Mucosa of descending colon (tissue), 3 donors: Measurements from ENCODE around the gene ADAM10. TPM values are rescaled to one million over a fixed set of nuclear protein-coding genes. Genes with fewer than 3 reads are reported as not detected.

Source experiments
- ATAC-seq: fragments of 200-7000 bp; cut with Tn5 transposase; one replicate; pipeline ENCODE4 v1.9.1; 2020; ENCODE audit warnings: mild to moderate bottlenecking, moderate library complexity
- DNase-seq, 3 donors: peaks; one replicate each; pipeline ENCODE4 v3.0.0-alpha.2; 2020
- H3K36me3 ChIP-seq: fragments of 200-600 bp; one replicate; pipeline ENCODE4 v1.8.0; 2021; ENCODE audit warnings: low read depth, mild to moderate bottlenecking
- H3K4me1 ChIP-seq: fragments of 200-600 bp; one replicate; pipeline ENCODE4 v1.8.0; 2021; ENCODE audit warnings: low read depth, mild to moderate bottlenecking
- H3K4me3 ChIP-seq: fragments of 200-600 bp; one replicate; pipeline ENCODE4 v1.8.0; 2021; ENCODE audit warnings: mild to moderate bottlenecking
- H3K9me3 ChIP-seq: fragments of 200-600 bp; one replicate; pipeline ENCODE4 v1.8.0; 2021; ENCODE audit warnings: mild to moderate bottlenecking
- CTCF ChIP-seq: fragments of 200-600 bp; IDR thresholded peaks from one replicate; pipeline ENCODE4 v1.8.0; 2022; ENCODE audit warnings: antibody characterized with exemption, mild to moderate bottlenecking
- intact Hi-C, 2 donors: fragments of 100-400 bp; cut with DNase I in 1 of 2; cut with micrococcal nuclease in 1 of 2; formaldehyde crosslinking; loops; one replicate each; pipeline versions ENCODE4 v1.11.0 to v1.11.1; 2022; cut with DNase I, micrococcal nuclease
- total RNA-seq, 3 donors: library from RNA; stranded (reverse); fragmentation: NEBNext Ultra II Directional in 2 of 3; extraction: Animal tissue kit (Norgen Biotek cat#: 25700) in 2 of 3; gene quantifications; one replicate each; pipeline versions ENCODE4 v1.2.1 to v1.2.4, GENCODE V29; 2021 to 2023
- donor health status: DM: no; HTN: no; CAD: no; lungs with moderate emphysema.
- donor health status: DM: no; HTN: no; CAD: no.
- donor health status: DM: no; HTN: yes; CAD: no.

The ADAM10 gene
- total RNA-seq, 3 donors from 2014 or later, result 109 to 178 (median 143) TPM

GRCh38 chr15:58690703-58691102, 58.8 kb downstream of the ADAM10 start:
- no peaks in the 10 kb centered on the region for H3K4me1 ChIP-seq
- no peaks in the 10 kb centered on the region for H3K36me3 ChIP-seq
- intact Hi-C loops, result no loop called here
- H3K9me3 ChIP-seq, result no peaks in the 10 kb centered on the region
- TF ChIP-seq CTCF, result no peak
- no peak overlapping the region for H3K4me3 ChIP-seq
- no peak for DNase-seq
- ATAC-seq, result no peak

GRCh38 chr15:58689646-58690045, 59.9 kb downstream of the ADAM10 start:
- H3K9me3 ChIP-seq, result no peaks in the 10 kb centered on the region
- H3K4me1 ChIP-seq, result no peaks in the 10 kb centered on the region
- intact Hi-C loops, result no loop called here
- DNase-seq, result no peak
- H3K4me3 ChIP-seq, result no peak overlapping the region
- no peaks in the 10 kb centered on the region for H3K36me3 ChIP-seq
- ATAC-seq, result no peak
- no peak for TF ChIP-seq CTCF

- intact Hi-C loops, result no loop called here
- Histone ChIP-seq H3K9me3 (no peaks in the 10 kb centered on the region), H3K4me3 (no peak overlapping the region), H3K4me1 (no peaks in the 10 kb centered on the region), H3K36me3 (no peaks in the 10 kb centered on the region)
- TF ChIP-seq CTCF, result no peak
- ATAC-seq (no peak), DNase-seq (no peak)
These were observed 63.2 kb downstream of the ADAM10 start for GRCh38 chr15:58686286-58686685.

GRCh38 chr15:58684751-58685150, 64.8 kb downstream of the ADAM10 start:
- no peak for TF ChIP-seq CTCF
- no peaks in the 10 kb centered on the region for H3K36me3 ChIP-seq
- intact Hi-C loops, result no loop called here
- DNase-seq (no peak), ATAC-seq (no peak)
- no peaks in the 10 kb centered on the region for H3K9me3 ChIP-seq
- H3K4me3 ChIP-seq, result no peak overlapping the region
- no peaks in the 10 kb centered on the region for H3K4me1 ChIP-seq

- no peak for TF ChIP-seq CTCF
- H3K4me3 ChIP-seq, result no peak overlapping the region
- DNase-seq (no peak), ATAC-seq (no peak)
- H3K36me3 ChIP-seq, result no peaks in the 10 kb centered on the region
- no peaks in the 10 kb centered on the region for H3K9me3 ChIP-seq
- intact Hi-C loops, result no loop called here
- H3K4me1 ChIP-seq, result no peaks in the 10 kb centered on the region
These were observed 65.3 kb downstream of the ADAM10 start for GRCh38 chr15:58684036-58684710.

- DNase-seq (no peak), ATAC-seq (no peak)
- no peak for TF ChIP-seq CTCF
- H3K36me3 ChIP-seq, result no peaks in the 10 kb centered on the region
- H3K4me1 ChIP-seq, result no peaks in the 10 kb centered on the region
- H3K4me3 ChIP-seq, result no peak overlapping the region
- H3K9me3 ChIP-seq, result no peaks in the 10 kb centered on the region
- intact Hi-C loops, result no loop called here
These were observed 67.3 kb downstream of the ADAM10 start for GRCh38 chr15:58682234-58682633.
